NCI-H82 (cell line): ENCODE data around the gene GYPC.

ENCODE experiments used
- DNase-seq: peaks from one replicate; lab custom pipeline; 2025; lab: John Stamatoyannopoulos, UW

GYPC gene

GRCh38 chr2:126732682-126733245 is 76.8 kb downstream of the GYPC start:
- no peak for DNase-seq

- DNase-seq: no peak
Observed at GRCh38 chr2:126733795-126734194, 77.8 kb downstream of the GYPC start.

- DNase-seq: no peak
Observed at GRCh38 chr2:126736133-126736874, 80.3 kb downstream of the GYPC start.

- no peak for DNase-seq
Observed at GRCh38 chr2:126739141-126739540, 83.2 kb downstream of the GYPC start.

GRCh38 chr2:126744640-126745039 is 88.7 kb downstream of the GYPC start:
- no peak for DNase-seq
